ENCODE results near the gene BRSK2. TPM values are rescaled to one million over a fixed set of nuclear protein-coding genes. Genes with fewer than 3 reads are reported as not detected.

The BRSK2 gene
- total RNA-seq, 1 donor from 2014 or later, result 1.0 TPM

GRCh38 chr11:1387961-1388762, 1.6 kb upstream of the BRSK2 start:
- Histone ChIP-seq H3K4me3 (ENCODE audit: low read length in 3 of 3) (peak overlapping the region in 1 of 3 donors; percentile 68), H3K9me3 (ENCODE audit: control insufficient read depth in 3 of 3, low read length in 3 of 3) (no peaks in the 10 kb centered on the region), H3K36me3 (ENCODE audit: control insufficient read depth in 3 of 3, insufficient read depth in 3 of 3, low read length in 3 of 3) (no peaks in the 10 kb centered on the region), H3K27ac (ENCODE audit: low read depth, low read length) (no peak overlapping the region), H3K27me3 (ENCODE audit: control insufficient read depth in 3 of 3, insufficient read depth in 3 of 3, low read length in 3 of 3) (peaks cover 39 to 58% (median 50%) of the 10 kb centered on the region in 3 donors), H3K9ac (ENCODE audit: low read depth in 1 of 3, low read length in 3 of 3) (no peak overlapping the region), H3K4me1 (ENCODE audit: control insufficient read depth in 3 of 3, insufficient read depth in 3 of 3, low read length in 3 of 3) (peaks cover 9 to 16% (median 13%) of the 10 kb centered on the region in 3 donors)

GRCh38 chr11:1388763-1389102, 1.0 kb upstream of the BRSK2 start:
- H3K27me3 ChIP-seq (ENCODE audit: control insufficient read depth in 3 of 3, insufficient read depth in 3 of 3, low read length in 3 of 3), result peaks cover 43 to 64% (median 55%) of the 10 kb centered on the region in 3 donors
- no peak overlapping the region for H3K27ac ChIP-seq (ENCODE audit: low read depth, low read length)
- H3K9ac ChIP-seq (ENCODE audit: low read depth in 1 of 3, low read length in 3 of 3), result no peak overlapping the region
- peak overlapping the region in 2 of 3 donors; percentile 67 to 68 for H3K4me3 ChIP-seq (ENCODE audit: low read length in 3 of 3)
- no peaks in the 10 kb centered on the region for H3K36me3 ChIP-seq (ENCODE audit: control insufficient read depth in 3 of 3, insufficient read depth in 3 of 3, low read length in 3 of 3)
- no peaks in the 10 kb centered on the region for H3K9me3 ChIP-seq (ENCODE audit: control insufficient read depth in 3 of 3, low read length in 3 of 3)
- H3K4me1 ChIP-seq (ENCODE audit: control insufficient read depth in 3 of 3, insufficient read depth in 3 of 3, low read length in 3 of 3), result peaks cover 5 to 13% (median 10%) of the 10 kb centered on the region in 3 donors

- no peaks in the 10 kb centered on the region for H3K9me3 ChIP-seq (ENCODE audit: control insufficient read depth in 3 of 3, low read length in 3 of 3)
- no peaks in the 10 kb centered on the region for H3K36me3 ChIP-seq (ENCODE audit: control insufficient read depth in 3 of 3, insufficient read depth in 3 of 3, low read length in 3 of 3)
- peak overlapping the region; percentile 33 to 71 (median 69) for H3K9ac ChIP-seq (ENCODE audit: low read depth in 1 of 3, low read length in 3 of 3)
- no peak overlapping the region for H3K27ac ChIP-seq (ENCODE audit: low read depth, low read length)
- peak overlapping the region in 2 of 3 donors; percentile 67 to 68 for H3K4me3 ChIP-seq (ENCODE audit: low read length in 3 of 3)
- H3K4me1 ChIP-seq (ENCODE audit: control insufficient read depth in 3 of 3, insufficient read depth in 3 of 3, low read length in 3 of 3), result peaks cover 5 to 13% (median 10%) of the 10 kb centered on the region in 3 donors
- H3K27me3 ChIP-seq (ENCODE audit: control insufficient read depth in 3 of 3, insufficient read depth in 3 of 3, low read length in 3 of 3), result peaks cover 43 to 63% (median 55%) of the 10 kb centered on the region in 3 donors
Observed at GRCh38 chr11:1389103-1389931, 417 bp upstream of the BRSK2 start.

- H3K4me3 ChIP-seq (ENCODE audit: low read length in 3 of 3), result no peak overlapping the region
- peaks cover 43 to 56% (median 51%) of the 10 kb centered on the region in 3 donors for H3K27me3 ChIP-seq (ENCODE audit: control insufficient read depth in 3 of 3, insufficient read depth in 3 of 3, low read length in 3 of 3)
- no peaks in the 10 kb centered on the region for H3K9me3 ChIP-seq (ENCODE audit: control insufficient read depth in 3 of 3, low read length in 3 of 3)
- peaks cover 5 to 13% (median 10%) of the 10 kb centered on the region in 3 donors for H3K4me1 ChIP-seq (ENCODE audit: control insufficient read depth in 3 of 3, insufficient read depth in 3 of 3, low read length in 3 of 3)
- H3K9ac ChIP-seq (ENCODE audit: low read depth in 1 of 3, low read length in 3 of 3), result no peak overlapping the region
- no peaks in the 10 kb centered on the region for H3K36me3 ChIP-seq (ENCODE audit: control insufficient read depth in 3 of 3, insufficient read depth in 3 of 3, low read length in 3 of 3)
- no peak overlapping the region for H3K27ac ChIP-seq (ENCODE audit: low read depth, low read length)
Observed at GRCh38 chr11:1390569-1391164, 933 bp downstream of the BRSK2 start.

- Histone ChIP-seq H3K27ac (ENCODE audit: low read depth, low read length) (no peak overlapping the region), H3K27me3 (ENCODE audit: control insufficient read depth in 3 of 3, insufficient read depth in 3 of 3, low read length in 3 of 3) (peaks cover 47 to 59% (median 54%) of the 10 kb centered on the region in 3 donors), H3K36me3 (ENCODE audit: control insufficient read depth in 3 of 3, insufficient read depth in 3 of 3, low read length in 3 of 3) (no peaks in the 10 kb centered on the region), H3K9me3 (ENCODE audit: control insufficient read depth in 3 of 3, low read length in 3 of 3) (no peaks in the 10 kb centered on the region), H3K4me1 (ENCODE audit: control insufficient read depth in 3 of 3, insufficient read depth in 3 of 3, low read length in 3 of 3) (peaks cover 5 to 13% (median 10%) of the 10 kb centered on the region in 3 donors), H3K4me3 (ENCODE audit: low read length in 3 of 3) (no peak overlapping the region), H3K9ac (ENCODE audit: low read depth in 1 of 3, low read length in 3 of 3) (no peak overlapping the region)
Observed at GRCh38 chr11:1391165-1392075, 1.7 kb downstream of the BRSK2 start.

- no peaks in the 10 kb centered on the region for H3K9me3 ChIP-seq (ENCODE audit: control insufficient read depth in 3 of 3, low read length in 3 of 3)
- no peaks in the 10 kb centered on the region for H3K36me3 ChIP-seq (ENCODE audit: control insufficient read depth in 3 of 3, insufficient read depth in 3 of 3, low read length in 3 of 3)
- H3K27me3 ChIP-seq (ENCODE audit: control insufficient read depth in 3 of 3, insufficient read depth in 3 of 3, low read length in 3 of 3), result peaks cover 48 to 65% (median 55%) of the 10 kb centered on the region in 3 donors
- peaks cover 5 to 13% (median 10%) of the 10 kb centered on the region in 3 donors for H3K4me1 ChIP-seq (ENCODE audit: control insufficient read depth in 3 of 3, insufficient read depth in 3 of 3, low read length in 3 of 3)
- H3K27ac ChIP-seq (ENCODE audit: low read depth, low read length), result no peak overlapping the region
- no peak overlapping the region for H3K4me3 ChIP-seq (ENCODE audit: low read length in 3 of 3)
- H3K9ac ChIP-seq (ENCODE audit: low read depth in 1 of 3, low read length in 3 of 3), result no peak overlapping the region
Observed at GRCh38 chr11:1392111-1392510, 2.4 kb downstream of the BRSK2 start.

- Histone ChIP-seq H3K36me3 (ENCODE audit: control insufficient read depth in 3 of 3, insufficient read depth in 3 of 3, low read length in 3 of 3) (no peaks in the 10 kb centered on the region), H3K4me3 (ENCODE audit: low read length in 3 of 3) (no peak overlapping the region), H3K4me1 (ENCODE audit: control insufficient read depth in 3 of 3, insufficient read depth in 3 of 3, low read length in 3 of 3) (peaks cover 5 to 13% (median 10%) of the 10 kb centered on the region in 3 donors), H3K9ac (ENCODE audit: low read depth in 1 of 3, low read length in 3 of 3) (no peak overlapping the region), H3K9me3 (ENCODE audit: control insufficient read depth in 3 of 3, low read length in 3 of 3) (no peaks in the 10 kb centered on the region), H3K27ac (ENCODE audit: low read depth, low read length) (no peak overlapping the region), H3K27me3 (ENCODE audit: control insufficient read depth in 3 of 3, insufficient read depth in 3 of 3, low read length in 3 of 3) (peaks cover 47 to 63% (median 54%) of the 10 kb centered on the region in 3 donors)
Observed at GRCh38 chr11:1392561-1392960, 2.8 kb downstream of the BRSK2 start.

- Histone ChIP-seq H3K4me1 (ENCODE audit: control insufficient read depth in 3 of 3, insufficient read depth in 3 of 3, low read length in 3 of 3) (peaks cover 5 to 13% (median 10%) of the 10 kb centered on the region in 3 donors), H3K27me3 (ENCODE audit: control insufficient read depth in 3 of 3, insufficient read depth in 3 of 3, low read length in 3 of 3) (peaks cover 41 to 59% (median 52%) of the 10 kb centered on the region in 3 donors), H3K9ac (ENCODE audit: low read depth in 1 of 3, low read length in 3 of 3) (no peak overlapping the region), H3K9me3 (ENCODE audit: control insufficient read depth in 3 of 3, low read length in 3 of 3) (no peaks in the 10 kb centered on the region), H3K36me3 (ENCODE audit: control insufficient read depth in 3 of 3, insufficient read depth in 3 of 3, low read length in 3 of 3) (no peaks in the 10 kb centered on the region), H3K4me3 (ENCODE audit: low read length in 3 of 3) (no peak overlapping the region), H3K27ac (ENCODE audit: low read depth, low read length) (no peak overlapping the region)
Observed at GRCh38 chr11:1393038-1393710, 3.4 kb downstream of the BRSK2 start.

Data from skeletal muscle tissue (tissue), 4 donors.